ENCODE measurements around the gene CDK6.

Gene CDK6

DNA sequence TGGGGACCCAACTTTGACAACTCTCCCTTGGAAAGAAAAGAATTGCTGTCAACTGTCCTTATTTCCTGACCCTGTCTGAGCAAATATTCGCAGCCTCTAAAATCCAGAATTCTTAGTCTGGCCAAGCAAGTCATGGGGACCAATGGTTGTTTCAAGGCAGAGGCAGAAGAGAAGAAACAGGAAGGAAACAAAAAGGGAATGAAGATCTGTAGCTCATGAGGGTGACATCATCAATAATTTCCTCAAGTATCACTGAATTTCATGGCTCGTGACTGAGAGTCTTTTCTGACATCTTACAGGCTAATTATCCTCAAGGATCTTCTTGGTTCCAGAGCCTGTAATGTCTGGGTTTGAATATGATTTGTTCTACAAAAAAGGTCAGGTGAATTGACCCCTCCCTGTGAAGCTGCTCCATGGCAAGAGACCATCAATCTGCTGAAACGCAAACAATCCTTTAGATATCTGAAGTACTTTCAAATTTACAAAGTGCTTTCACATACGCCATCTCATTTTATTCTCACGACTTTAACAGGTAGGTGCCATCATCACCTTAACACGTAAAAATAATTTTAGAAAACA lies 5.8 kb downstream of the CDK6 start:
- peaks cover 47% of the 10 kb centered on the region for H3K4me1 ChIP-seq (ENCODE audit: insufficient read depth, poor library complexity, severe bottlenecking)
- no peaks in the 10 kb centered on the region for H3K27me3 ChIP-seq (ENCODE audit: insufficient read depth, poor library complexity, severe bottlenecking)
- H3K4me3 ChIP-seq (ENCODE audit: severe bottlenecking) = no peak overlapping the region
- H3K36me3 ChIP-seq (ENCODE audit: low read depth) = peaks cover 67% of the 10 kb centered on the region
- ATAC-seq (ENCODE audit: low read depth) (no peak), DNase-seq (ENCODE audit: low spot score) (no peak)
- peak overlapping the region; percentile 90 for H3K27ac ChIP-seq (ENCODE audit: poor library complexity, severe bottlenecking)
- no peaks in the 10 kb centered on the region for H3K9me3 ChIP-seq (ENCODE audit: severe bottlenecking)
- TF ChIP-seq CTCF (IDR thresholded peaks at IDR 0.05; ENCODE audit: poor library complexity, severe bottlenecking) = no peak

GRCh38 chr7:92830027-92830426 lies 6.3 kb downstream of the CDK6 start:
- no peak overlapping the region for H3K4me3 ChIP-seq (ENCODE audit: severe bottlenecking)
- H3K27me3 ChIP-seq (ENCODE audit: insufficient read depth, poor library complexity, severe bottlenecking) = no peaks in the 10 kb centered on the region
- H3K4me1 ChIP-seq (ENCODE audit: insufficient read depth, poor library complexity, severe bottlenecking) = peaks cover 53% of the 10 kb centered on the region
- H3K27ac ChIP-seq (ENCODE audit: poor library complexity, severe bottlenecking) = peak overlapping the region; percentile 90
- no peak for TF ChIP-seq CTCF (IDR thresholded peaks at IDR 0.05; ENCODE audit: poor library complexity, severe bottlenecking)
- peaks cover 71% of the 10 kb centered on the region for H3K36me3 ChIP-seq (ENCODE audit: low read depth)
- ATAC-seq (ENCODE audit: low read depth) (no peak), DNase-seq (ENCODE audit: low spot score) (no peak)
- no peaks in the 10 kb centered on the region for H3K9me3 ChIP-seq (ENCODE audit: severe bottlenecking)

- no peak for DNase-seq (ENCODE audit: low spot score)
- peaks cover 76% of the 10 kb centered on the region for H3K36me3 ChIP-seq (ENCODE audit: low read depth)
Observed at GRCh38 chr7:92827464-92828120, 8.8 kb downstream of the CDK6 start.

DNA sequence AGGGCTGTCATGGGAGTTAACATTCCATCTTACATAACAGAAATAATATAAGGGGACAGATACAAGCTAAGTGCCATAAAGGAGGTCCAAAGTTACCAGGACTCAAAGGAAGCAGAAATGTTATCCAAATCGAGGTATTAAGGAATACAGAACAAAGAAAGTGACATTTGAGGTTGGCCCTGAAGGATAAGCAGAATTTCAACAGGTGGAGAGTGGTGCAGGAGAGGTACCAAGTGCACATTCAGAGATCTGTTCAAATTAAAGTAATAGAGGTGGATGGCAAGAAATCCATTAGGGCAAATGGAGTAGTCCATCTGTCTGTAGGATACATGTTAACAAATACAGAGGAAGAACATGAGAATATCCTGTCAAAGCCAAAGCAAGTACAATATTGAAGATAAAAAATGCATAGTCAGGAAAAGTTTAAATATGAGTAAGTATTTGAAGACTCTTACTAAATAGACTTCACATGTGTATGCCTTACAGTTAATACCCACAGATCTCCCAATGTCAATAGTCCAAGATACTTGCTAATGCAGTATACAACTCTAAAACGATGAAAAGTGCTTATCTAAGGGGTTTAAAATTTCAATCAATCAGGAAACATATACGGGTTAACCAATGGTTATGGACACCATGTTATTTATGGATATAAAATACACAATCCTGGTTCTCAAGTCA lies 10.0 kb downstream of the CDK6 start:
- H3K9me3 ChIP-seq (ENCODE audit: severe bottlenecking) = no peaks in the 10 kb centered on the region
- H3K36me3 ChIP-seq (ENCODE audit: low read depth) = peaks cover 64% of the 10 kb centered on the region
- no peak overlapping the region for H3K4me3 ChIP-seq (ENCODE audit: severe bottlenecking)
- peaks cover 50% of the 10 kb centered on the region for H3K4me1 ChIP-seq (ENCODE audit: insufficient read depth, poor library complexity, severe bottlenecking)
- DNase-seq (ENCODE audit: low spot score) (no peak), ATAC-seq (ENCODE audit: low read depth) (no peak)
- H3K27me3 ChIP-seq (ENCODE audit: insufficient read depth, poor library complexity, severe bottlenecking) = no peaks in the 10 kb centered on the region
- no peak overlapping the region for H3K27ac ChIP-seq (ENCODE audit: poor library complexity, severe bottlenecking)
- TF ChIP-seq CTCF (IDR thresholded peaks at IDR 0.05; ENCODE audit: poor library complexity, severe bottlenecking) = no peak

More at GRCh38 chr7:92827464-92828120, 8.8 kb downstream of the CDK6 start:
- Histone ChIP-seq H3K4me3 (ENCODE audit: severe bottlenecking) (no peak overlapping the region), H3K27me3 (ENCODE audit: insufficient read depth, poor library complexity, severe bottlenecking) (no peaks in the 10 kb centered on the region), H3K9me3 (ENCODE audit: severe bottlenecking) (no peaks in the 10 kb centered on the region), H3K4me1 (ENCODE audit: insufficient read depth, poor library complexity, severe bottlenecking) (peaks cover 61% of the 10 kb centered on the region), H3K27ac (ENCODE audit: poor library complexity, severe bottlenecking) (no peak overlapping the region)
- no peak for TF ChIP-seq CTCF (IDR thresholded peaks at IDR 0.05; ENCODE audit: poor library complexity, severe bottlenecking)
- no peak for ATAC-seq (ENCODE audit: low read depth)
